Stimulated activated CD4-positive, alpha-beta T cell treated with anti-CD3 and anti-CD28 coated beads, TNF-alpha, amount 100 ng/mL, for 24 hours (primary cell): ENCODE data around the gene VCX2.
"Not testable (repeated sequence)": the region's sequence is repeated elsewhere in the genome, so short reads cannot be mapped to it uniquely, and the experiment has no call there.

Experiments
- DNase-seq, 3 experiments: peaks; one replicate each; pipeline ENCODE4 v3.0.0-alpha.2; 2020; ENCODE audit warnings: low read depth in 3 of 3

Gene VCX2

DNA sequence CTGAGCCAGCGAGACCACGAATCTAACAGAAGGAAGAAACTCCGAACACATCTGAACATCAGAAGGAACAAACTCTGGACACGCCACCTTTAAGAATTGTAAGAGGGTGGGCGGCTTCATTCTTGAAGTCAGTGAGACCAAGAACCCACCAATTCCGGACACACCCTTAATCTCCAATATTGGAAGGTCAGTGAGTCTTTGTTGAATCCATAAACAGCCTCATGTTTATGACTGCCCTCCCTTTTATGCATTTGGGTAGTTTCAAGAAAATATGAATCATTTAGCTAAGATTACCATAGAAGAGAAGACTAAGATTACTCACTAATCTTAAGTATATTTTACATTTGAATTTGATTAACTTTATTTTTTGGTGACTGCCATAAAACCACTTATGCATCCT is 48.5 kb downstream of the VCX2 start:
- no peak for DNase-seq

DNA sequence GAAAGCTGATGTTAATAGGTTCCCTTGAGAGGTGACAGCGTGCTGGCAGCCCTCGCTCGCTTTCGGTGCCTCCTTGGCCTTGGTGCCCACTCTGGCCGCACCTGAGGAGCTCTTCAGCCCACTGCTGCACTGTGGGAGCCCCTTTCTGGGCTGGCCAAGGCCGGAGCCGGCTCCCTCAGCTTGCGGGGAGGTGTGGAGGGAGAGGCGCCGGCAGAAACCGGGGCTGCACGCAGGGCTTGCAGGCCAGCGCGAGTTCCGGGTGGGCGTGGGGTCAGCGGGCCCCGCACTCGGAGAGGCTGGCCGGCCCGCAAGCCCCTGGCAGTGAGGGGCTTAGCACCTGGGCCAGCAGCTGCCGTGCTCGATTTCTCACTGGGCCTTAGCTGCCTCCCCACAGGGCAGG is 49.7 kb downstream of the VCX2 start:
- not testable (repeated sequence) for DNase-seq
